ENCODE measurements around the gene CREB1.

The CREB1 gene

GRCh38 chr2:207504513-207505170, 25.1 kb upstream of the CREB1 start:
- DNase-seq, result no peak

GRCh38 chr2:207505171-207505570, 24.6 kb upstream of the CREB1 start:
- no peak for DNase-seq

- no peak for DNase-seq
Observed at GRCh38 chr2:207505728-207506127, 24.0 kb upstream of the CREB1 start.

- no peak for DNase-seq
Observed at GRCh38 chr2:207506426-207506825, 23.3 kb upstream of the CREB1 start.

- DNase-seq, result no peak
Observed at GRCh38 chr2:207510148-207510547, 19.6 kb upstream of the CREB1 start.

- no peak for DNase-seq
Observed at GRCh38 chr2:207511851-207512250, 17.9 kb upstream of the CREB1 start.

GRCh38 chr2:207512356-207512755, 17.4 kb upstream of the CREB1 start:
- no peak for DNase-seq

- no peak for DNase-seq
Observed at GRCh38 chr2:207513551-207514257, 16.1 kb upstream of the CREB1 start.

GRCh38 chr2:207514451-207514850, 15.3 kb upstream of the CREB1 start:
- no peak for DNase-seq

GRCh38 chr2:207515671-207516070, 14.1 kb upstream of the CREB1 start:
- no peak for DNase-seq

GRCh38 chr2:207516206-207516605, 13.6 kb upstream of the CREB1 start:
- no peak for DNase-seq

GRCh38 chr2:207523005-207523404, 6.8 kb upstream of the CREB1 start:
- no peak for DNase-seq

- DNase-seq, result no peak
Observed at GRCh38 chr2:207525296-207525695, 4.5 kb upstream of the CREB1 start.

GRCh38 chr2:207528980-207529329, 807 bp upstream of the CREB1 start:
- DNase-seq, result peak; percentile 67

- DNase-seq, result peak; percentile 72
Observed at GRCh38 chr2:207530160-207531031, 634 bp downstream of the CREB1 start.

GRCh38 chr2:207531032-207531952, 1.5 kb downstream of the CREB1 start:
- peak; percentile 79 for DNase-seq

- DNase-seq, result no peak
Observed at GRCh38 chr2:207532676-207533075, 2.9 kb downstream of the CREB1 start.

GRCh38 chr2:207533461-207534008, 3.8 kb downstream of the CREB1 start:
- no peak for DNase-seq

GRCh38 chr2:207534417-207534816, 4.7 kb downstream of the CREB1 start:
- DNase-seq, result peak; percentile 73

- DNase-seq, result no peak
Observed at GRCh38 chr2:207539470-207539869, 9.7 kb downstream of the CREB1 start.

- no peak for DNase-seq
Observed at GRCh38 chr2:207540431-207540830, 10.7 kb downstream of the CREB1 start.

GRCh38 chr2:207541933-207542332, 12.2 kb downstream of the CREB1 start:
- DNase-seq, result no peak
